ENCODE measurements around the gene MSTN.

GRCh38 chr2:190043441-190043840 lies 19.1 kb downstream of the MSTN start:
- TF ChIP-seq, protein P1, sequence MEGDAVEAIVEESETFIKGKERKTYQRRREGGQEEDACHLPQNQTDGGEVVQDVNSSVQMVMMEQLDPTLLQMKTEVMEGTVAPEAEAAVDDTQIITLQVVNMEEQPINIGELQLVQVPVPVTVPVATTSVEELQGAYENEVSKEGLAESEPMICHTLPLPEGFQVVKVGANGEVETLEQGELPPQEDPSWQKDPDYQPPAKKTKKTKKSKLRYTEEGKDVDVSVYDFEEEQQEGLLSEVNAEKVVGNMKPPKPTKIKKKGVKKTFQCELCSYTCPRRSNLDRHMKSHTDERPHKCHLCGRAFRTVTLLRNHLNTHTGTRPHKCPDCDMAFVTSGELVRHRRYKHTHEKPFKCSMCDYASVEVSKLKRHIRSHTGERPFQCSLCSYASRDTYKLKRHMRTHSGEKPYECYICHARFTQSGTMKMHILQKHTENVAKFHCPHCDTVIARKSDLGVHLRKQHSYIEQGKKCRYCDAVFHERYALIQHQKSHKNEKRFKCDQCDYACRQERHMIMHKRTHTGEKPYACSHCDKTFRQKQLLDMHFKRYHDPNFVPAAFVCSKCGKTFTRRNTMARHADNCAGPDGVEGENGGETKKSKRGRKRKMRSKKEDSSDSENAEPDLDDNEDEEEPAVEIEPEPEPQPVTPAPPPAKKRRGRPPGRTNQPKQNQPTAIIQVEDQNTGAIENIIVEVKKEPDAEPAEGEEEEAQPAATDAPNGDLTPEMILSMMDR (IDR thresholded peaks at IDR 0.05), result no peak
- TF ChIP-seq POLR2A (IDR thresholded peaks at IDR 0.05), result no peak
